Parathyroid adenoma (tissue), 2 donors: ENCODE data around the gene VAT1.

Experiments used
- H2AFZ ChIP-seq: fragments of 300-600 bp; sonication (generic); one replicate; pipeline ENCODE4 v1.7.0; 2017; ENCODE audit warnings: antibody characterized with exemption, mild to moderate bottlenecking
- H3K27ac ChIP-seq: fragments of 300-600 bp; sonication (generic); one replicate; pipeline ENCODE4 v1.7.0; 2017
- H3K27me3 ChIP-seq: fragments of 300-600 bp; sonication (generic); one replicate; pipeline ENCODE4 v1.7.0; 2017; ENCODE audit warnings: low read length; ENCODE audit not compliant: control insufficient read depth, insufficient read depth
- H3K36me3 ChIP-seq: fragments of 300-600 bp; sonication (generic); one replicate; pipeline ENCODE4 v1.7.0; 2017; ENCODE audit warnings: low read length; ENCODE audit not compliant: control insufficient read depth, insufficient read depth
- H3K4me1 ChIP-seq: fragments of 300-600 bp; sonication (generic); one replicate; pipeline ENCODE4 v1.7.0; 2017; ENCODE audit warnings: control low read depth
- H3K4me2 ChIP-seq: fragments of 300-600 bp; sonication (generic); one replicate; pipeline ENCODE4 v1.7.0; 2017; ENCODE audit warnings: low read length
- H3K4me3 ChIP-seq: fragments of 300-600 bp; sonication (generic); one replicate; pipeline ENCODE4 v1.7.0; 2017; ENCODE audit warnings: low read depth, low read length
- H3K79me2 ChIP-seq: fragments of 300-600 bp; sonication (generic); one replicate; pipeline ENCODE4 v1.7.0; 2017; ENCODE audit warnings: control low read depth
- H3K9ac ChIP-seq: fragments of 300-600 bp; sonication (generic); one replicate; pipeline ENCODE4 v1.7.0; 2017; ENCODE audit warnings: mild to moderate bottlenecking
- H3K9me3 ChIP-seq: fragments of 300-600 bp; sonication (generic); one replicate; pipeline ENCODE4 v1.7.0; 2017; ENCODE audit warnings: low read length; ENCODE audit not compliant: control insufficient read depth
- TF ChIP-seq, protein P1 (sequence below): fragments of 300-600 bp; sonication (generic); IDR thresholded peaks from one replicate; pipeline ENCODE4 v1.7.0; 2017; ENCODE audit warnings: antibody characterized with exemption, mild to moderate bottlenecking
- donor health status: primary hyperparathyroidism.

Gene VAT1

DNA sequence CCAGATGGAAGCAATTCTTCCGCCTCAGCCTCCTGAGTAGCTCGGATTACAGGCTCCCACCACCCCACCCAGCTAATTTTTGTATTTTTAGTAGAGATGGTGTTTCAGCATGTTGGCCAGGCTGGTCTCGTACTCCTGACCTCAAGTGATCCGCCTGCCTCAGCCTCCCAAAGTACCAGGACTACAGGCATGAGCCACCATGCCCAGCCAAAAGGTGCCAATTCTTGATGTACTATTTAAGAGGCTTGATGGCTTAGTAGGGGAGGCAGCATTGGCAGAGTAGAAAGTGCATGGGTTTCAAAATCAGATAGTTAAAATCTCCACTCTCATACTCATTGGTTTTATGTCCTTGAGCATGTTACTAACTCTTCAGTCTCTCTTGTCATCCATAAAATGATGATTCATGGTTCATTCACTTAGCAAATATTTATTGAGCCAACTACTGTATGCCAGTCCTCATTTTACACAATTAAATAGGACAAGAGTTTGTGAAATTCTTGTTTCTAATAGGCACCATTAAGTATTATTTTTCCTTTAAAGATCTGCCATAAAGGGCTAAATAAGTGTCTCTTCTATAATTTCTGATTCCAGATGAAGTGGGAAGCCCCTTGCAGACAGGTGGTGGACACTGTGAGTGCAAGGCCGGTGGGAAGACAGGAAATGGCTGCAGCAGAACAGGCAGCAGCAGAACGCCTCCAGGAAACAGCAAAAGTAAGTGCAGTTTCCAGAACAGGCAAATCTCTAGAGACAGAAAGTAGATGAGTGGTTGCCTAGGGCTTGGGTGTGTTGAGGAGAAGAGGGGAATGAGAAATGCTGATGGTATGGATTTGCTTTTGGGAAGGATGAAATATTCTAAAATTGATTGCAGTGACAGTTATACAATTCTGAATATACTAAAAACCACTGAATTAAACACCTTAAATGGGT, 32.2 kb downstream of the VAT1 start:
- TF ChIP-seq, protein P1, sequence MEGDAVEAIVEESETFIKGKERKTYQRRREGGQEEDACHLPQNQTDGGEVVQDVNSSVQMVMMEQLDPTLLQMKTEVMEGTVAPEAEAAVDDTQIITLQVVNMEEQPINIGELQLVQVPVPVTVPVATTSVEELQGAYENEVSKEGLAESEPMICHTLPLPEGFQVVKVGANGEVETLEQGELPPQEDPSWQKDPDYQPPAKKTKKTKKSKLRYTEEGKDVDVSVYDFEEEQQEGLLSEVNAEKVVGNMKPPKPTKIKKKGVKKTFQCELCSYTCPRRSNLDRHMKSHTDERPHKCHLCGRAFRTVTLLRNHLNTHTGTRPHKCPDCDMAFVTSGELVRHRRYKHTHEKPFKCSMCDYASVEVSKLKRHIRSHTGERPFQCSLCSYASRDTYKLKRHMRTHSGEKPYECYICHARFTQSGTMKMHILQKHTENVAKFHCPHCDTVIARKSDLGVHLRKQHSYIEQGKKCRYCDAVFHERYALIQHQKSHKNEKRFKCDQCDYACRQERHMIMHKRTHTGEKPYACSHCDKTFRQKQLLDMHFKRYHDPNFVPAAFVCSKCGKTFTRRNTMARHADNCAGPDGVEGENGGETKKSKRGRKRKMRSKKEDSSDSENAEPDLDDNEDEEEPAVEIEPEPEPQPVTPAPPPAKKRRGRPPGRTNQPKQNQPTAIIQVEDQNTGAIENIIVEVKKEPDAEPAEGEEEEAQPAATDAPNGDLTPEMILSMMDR = no peak
- no peaks in the 10 kb centered on the region for H3K36me3 ChIP-seq

DNA sequence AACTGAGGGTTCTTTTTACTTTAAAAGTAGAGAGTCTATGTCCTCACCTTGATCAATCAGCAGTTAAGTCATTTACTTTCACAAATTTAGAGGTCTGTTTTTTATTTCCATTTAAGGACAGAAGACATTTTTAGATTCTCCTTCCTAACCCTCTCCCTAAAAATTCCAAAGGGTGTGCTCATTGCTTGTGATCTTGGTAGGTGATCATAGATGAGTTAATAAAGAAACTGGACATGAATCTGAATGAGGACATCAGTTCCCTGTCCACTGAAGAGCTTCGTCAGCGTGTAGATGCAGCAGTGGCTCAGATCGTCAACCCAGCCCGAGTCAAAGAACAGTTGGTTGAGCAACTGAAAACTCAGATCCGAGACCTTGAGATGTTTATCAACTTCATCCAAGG, 33.0 kb downstream of the VAT1 start:
- Histone ChIP-seq H3K9ac (no peak overlapping the region), H3K4me1 (no peaks in the 10 kb centered on the region), H3K9me3 (no peaks in the 10 kb centered on the region), H3K27me3 (no peaks in the 10 kb centered on the region), H3K4me2 (no peak overlapping the region), H3K36me3 (no peaks in the 10 kb centered on the region), H3K27ac (no peak overlapping the region), H3K4me3 (no peak overlapping the region), H2AFZ (no peak overlapping the region), H3K79me2 (peaks cover 22% of the 10 kb centered on the region)
- TF ChIP-seq, protein P1 = no peak

More for the DNA sequence above, 32.2 kb downstream of the VAT1 start:
- Histone ChIP-seq H3K27me3 (no peaks in the 10 kb centered on the region), H3K79me2 (peaks cover 16% of the 10 kb centered on the region), H3K4me2 (no peak overlapping the region), H3K9ac (no peak overlapping the region), H3K4me1 (no peaks in the 10 kb centered on the region), H3K4me3 (no peak overlapping the region), H3K27ac (no peak overlapping the region), H2AFZ (no peak overlapping the region), H3K9me3 (no peaks in the 10 kb centered on the region)

DNA sequence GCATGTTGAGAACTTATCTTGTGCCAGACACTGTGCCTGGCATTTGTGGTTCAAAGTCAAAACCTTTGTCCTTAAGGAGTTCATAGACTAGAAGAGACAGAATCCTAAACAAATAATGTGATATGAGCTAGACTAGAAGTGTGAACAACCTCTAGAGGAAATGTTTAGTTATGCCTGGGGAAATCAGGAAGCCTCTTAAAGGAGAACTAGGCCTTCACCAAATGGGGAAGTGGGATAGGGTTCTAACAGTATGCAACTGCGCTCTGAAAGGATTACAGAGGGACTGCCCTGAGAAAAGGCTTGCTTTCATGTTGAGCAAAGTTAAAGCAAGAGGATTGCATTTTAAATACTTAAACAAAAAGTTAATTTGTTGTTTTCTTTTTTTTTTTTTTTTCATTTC, 37.0 kb downstream of the VAT1 start:
- peaks cover 3% of the 10 kb centered on the region for H3K4me1 ChIP-seq
- no peak overlapping the region for H3K27ac ChIP-seq
- H2AFZ ChIP-seq = no peak overlapping the region
- no peaks in the 10 kb centered on the region for H3K9me3 ChIP-seq
- no peak overlapping the region for H3K4me2 ChIP-seq
- TF ChIP-seq, protein P1 = no peak
- no peaks in the 10 kb centered on the region for H3K27me3 ChIP-seq
- no peaks in the 10 kb centered on the region for H3K36me3 ChIP-seq
- peaks cover 46% of the 10 kb centered on the region for H3K79me2 ChIP-seq
- no peak overlapping the region for H3K4me3 ChIP-seq
- no peak overlapping the region for H3K9ac ChIP-seq

DNA sequence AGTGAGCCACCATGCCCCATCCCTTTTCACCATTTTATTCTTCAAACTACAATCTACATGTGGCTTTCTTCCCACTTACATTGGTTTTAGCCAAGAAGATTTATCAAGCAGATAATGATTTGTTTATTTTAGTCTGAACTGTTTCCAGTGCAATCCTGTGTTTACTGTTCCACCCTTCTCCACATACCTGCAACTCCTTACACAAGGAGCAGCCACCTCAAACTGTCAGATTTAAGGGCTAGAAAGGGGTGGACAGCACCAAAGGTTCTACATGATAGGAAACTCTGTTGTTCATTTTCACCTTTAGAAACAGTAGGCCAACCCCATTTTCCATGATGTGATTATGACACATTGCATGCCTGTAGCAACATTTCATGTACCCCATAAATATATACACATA, 39.9 kb downstream of the VAT1 start:
- no peak overlapping the region for H3K9ac ChIP-seq
- H3K27ac ChIP-seq = no peak overlapping the region
- H3K79me2 ChIP-seq = peaks cover 43% of the 10 kb centered on the region
- H3K9me3 ChIP-seq = no peaks in the 10 kb centered on the region
- no peak overlapping the region for H3K4me3 ChIP-seq
- no peak overlapping the region for H3K4me2 ChIP-seq
- no peaks in the 10 kb centered on the region for H3K36me3 ChIP-seq
- H2AFZ ChIP-seq = no peak overlapping the region
- H3K27me3 ChIP-seq = no peaks in the 10 kb centered on the region
- TF ChIP-seq, protein P1 = no peak
- H3K4me1 ChIP-seq = peaks cover 3% of the 10 kb centered on the region
